H1 (cell line): ENCODE data around the gene PIF1. TPM values are rescaled to one million over a fixed set of nuclear protein-coding genes. Genes with fewer than 3 reads are reported as not detected.

Experiments used
- ASH2L ChIP-seq: fragments of 200-600, 300-600 bp; sonication (generic); IDR thresholded peaks from one replicate; pipeline ENCODE4 v1.7.1; 2017; ENCODE audit warnings: low read length
- CHD1 ChIP-seq: IDR thresholded peaks from 2 replicates; pipeline ENCODE4 v1.6.1; 2012; ENCODE audit warnings: low read depth, low read length, improper control_type of control experiment
- CHD2 ChIP-seq: IDR thresholded peaks from 2 replicates; pipeline ENCODE4 v1.6.1; 2012; ENCODE audit warnings: low read length, improper control_type of control experiment
- CTCF ChIP-seq, 3 experiments: IDR thresholded peaks; 1 replicate in 2 of 3; 2 replicates in 1 of 3; pipeline versions ENCODE4 v1.5.1 to v1.6.1; 2011; ENCODE audit warnings: low read length in 3 of 3, mild to moderate bottlenecking in 3 of 3, inconsistent platforms in 2 of 3, low read depth in 1 of 3, moderate library complexity in 1 of 3; ENCODE audit not compliant: insufficient read depth in 1 of 3; ENCODE audit errors: control extremely low read depth in 1 of 3
- HDAC2 ChIP-seq, 2 experiments: fragments of 300-600 bp in 1 of 2; sonication (generic) in 1 of 2; IDR thresholded peaks; 2 replicates each; pipeline ENCODE4 v1.6.1; 2011 to 2012; ENCODE audit warnings: low read depth in 2 of 2, low read length in 2 of 2, mild to moderate bottlenecking in 2 of 2, moderate library complexity in 2 of 2, borderline replicate concordance in 1 of 2, inconsistent platforms in 1 of 2
- RAD21 ChIP-seq, 2 experiments: IDR thresholded peaks in 1 of 2; conservative IDR thresholded peaks in 1 of 2; 2 replicates each; pipeline ENCODE4 v1.6.1; 2011; ENCODE audit warnings: low read depth in 2 of 2, low read length in 2 of 2, improper control_type of control experiment in 1 of 2, inconsistent platforms in 1 of 2, mild to moderate bottlenecking in 1 of 2, moderate library complexity in 1 of 2
- TBP ChIP-seq: IDR thresholded peaks from 2 replicates; pipeline ENCODE4 v1.6.1; 2011; ENCODE audit warnings: low read depth, low read length, improper control_type of control experiment
- ZNF274 ChIP-seq: IDR thresholded peaks from 2 replicates; pipeline ENCODE4 v1.7.0; 2012; ENCODE audit warnings: low read length, borderline replicate concordance; ENCODE audit errors: extremely low read depth
- polyA plus RNA-seq, 7 experiments: library from polyadenylated mRNA; depleted of rRNA in 3 of 7; stranded (reverse) in 5 of 7; unstranded in 2 of 7; fragments of >200 nt in 5 of 7; fragments of 200-250 nt in 2 of 7; gene quantifications; 1 replicate in 5 of 7; 2 replicates in 1 of 7; 4 replicates in 1 of 7; pipeline versions ENCODE4 v1.2.1 to v1.2.3, GENCODE V29; 2011 to 2013; ENCODE audit warnings: missing spikeins in 2 of 7, mixed read lengths in 2 of 7
- total RNA-seq: library from RNA; stranded (reverse); fragmentation: NEBNext Ultra II Directional; extraction: Animal tissue kit (Norgen Biotek cat#: 25700); gene quantifications from 2 replicates; pipeline ENCODE4 v1.2.1, GENCODE V29; 2021

Gene PIF1
- total and polyA plus RNA-seq, 2 of the 8 experiments (the other 6 are each of a cell fraction or from before 2014, with no cell fraction given): 73.3 to 138 TPM

- TF ChIP-seq TBP (no peak), ZNF274 (no peak), ASH2L (no peak), CTCF (IDR thresholded peaks at IDR 0.05; ENCODE audit: control extremely low read depth in 1 of 3, insufficient read depth in 1 of 3, low read depth in 1 of 3, low read length in 3 of 3) (no peak), RAD21 (IDR thresholded peaks at IDR 0.05 in 1 of 2, conservative IDR thresholded peaks at IDR 0.05 in 1 of 2; ENCODE audit: low read depth in 2 of 2, low read length in 2 of 2) (no peak), HDAC2 (IDR thresholded peaks at IDR 0.05; ENCODE audit: borderline replicate concordance in 1 of 2, low read depth in 2 of 2, low read length in 2 of 2) (no peak), CHD1 (no peak), CHD2 (no peak)
Measured at GRCh38 chr15:64858021-64858575, 32.7 kb upstream of the PIF1 start (continued).
